Vagina (tissue), 2 donors: ENCODE results near the gene ANKLE2. TPM values are rescaled to one million over a fixed set of nuclear protein-coding genes. Genes with fewer than 3 reads are reported as not detected.

Experiments
- DNase-seq, 2 donors: peaks; one replicate each; pipeline ENCODE4 v3.0.0-alpha.2; 2017; ENCODE audit errors: extremely low spot score in 2 of 2
- H3K27ac ChIP-seq: fragments of 200-600 bp; sonication (generic); one replicate; pipeline ENCODE4 v1.5.1; 2019
- H3K27me3 ChIP-seq: fragments of 200-600 bp; sonication (generic); one replicate; pipeline ENCODE4 v1.5.1; 2019
- H3K36me3 ChIP-seq, 2 donors: fragments of 200-600 bp; sonication (generic); one replicate each; pipeline ENCODE4 v1.5.1; 2017 to 2019
- H3K4me1 ChIP-seq: fragments of 200-600 bp; sonication (generic); one replicate; pipeline ENCODE4 v1.5.1; 2019
- H3K4me3 ChIP-seq, 2 donors: fragments of 200-600 bp; sonication (generic); 1 replicate in 1 of 2; 2 replicates in 1 of 2; pipeline ENCODE4 v1.5.1; 2016 to 2019
- H3K9me3 ChIP-seq: fragments of 200-600 bp; sonication (generic); one replicate; pipeline ENCODE4 v1.5.1; 2019
- CTCF ChIP-seq, 3 experiments: fragments of 450-650 bp in 2 of 3; fragments of 200-600 bp in 1 of 3; sonication (generic) in 1 of 3; IDR thresholded peaks; one replicate each; pipeline ENCODE4 v1.5.1; 2017 to 2019; ENCODE audit warnings: antibody characterized with exemption in 3 of 3, mild to moderate bottlenecking in 2 of 3, moderate library complexity in 2 of 3
- POLR2A ChIP-seq, 2 donors: fragments of 450-650 bp; IDR thresholded peaks; one replicate each; pipeline ENCODE4 v1.6.1; 2017; ENCODE audit warnings: antibody characterized with exemption in 2 of 2, mild to moderate bottlenecking in 2 of 2, moderate library complexity in 2 of 2
- POLR2AphosphoS5 ChIP-seq, 2 donors: sonication (generic); formaldehyde crosslinking; IDR thresholded peaks; one replicate each; pipeline ENCODE4 v1.9.0; 2017; ENCODE audit warnings: antibody characterized with exemption in 2 of 2, mild to moderate bottlenecking in 2 of 2, low read depth in 1 of 2; ENCODE audit not compliant: insufficient read depth in 1 of 2
- intact Hi-C: fragments of 100-400 bp; cut with DNase I; formaldehyde crosslinking; loops from one replicate; pipeline ENCODE4 v1.15.1; 2023
- total RNA-seq: library from RNA; depleted of rRNA; stranded (reverse); fragments of >200 nt; gene quantifications from one replicate; pipeline ENCODE4 v1.2.3, GENCODE V29; 2016

ANKLE2 gene
- total RNA-seq, 1 donor from 2014 or later = 63.1 TPM

- no peak for DNase-seq
- H3K27me3 ChIP-seq = no peaks in the 10 kb centered on the region
- TF ChIP-seq POLR2A (IDR thresholded peaks at IDR 0.05) = no peak
- TF ChIP-seq CTCF (IDR thresholded peaks at IDR 0.05) = no peak
- TF ChIP-seq POLR2AphosphoS5 (IDR thresholded peaks at IDR 0.05; ENCODE audit: insufficient read depth in 1 of 2, low read depth in 1 of 2) = no peak
- peaks cover 0 to 83% of the 10 kb centered on the region in 2 donors for H3K36me3 ChIP-seq
- H3K9me3 ChIP-seq = no peaks in the 10 kb centered on the region
- no peak overlapping the region for H3K4me3 ChIP-seq
- H3K27ac ChIP-seq = no peak overlapping the region
- intact Hi-C loops = no loop called here
- no peaks in the 10 kb centered on the region for H3K4me1 ChIP-seq
Measured at GRCh38 chr12:132726386-132726785, 35.2 kb downstream of the ANKLE2 start.

GRCh38 chr12:132724506-132725241, 37.0 kb downstream of the ANKLE2 start:
- TF ChIP-seq POLR2AphosphoS5 (IDR thresholded peaks at IDR 0.05; ENCODE audit: insufficient read depth in 1 of 2, low read depth in 1 of 2) (no peak), CTCF (IDR thresholded peaks at IDR 0.05) (no peak)
- H3K36me3 ChIP-seq = peaks cover 0 to 71% of the 10 kb centered on the region in 2 donors

GRCh38 chr12:132723764-132724140, 37.9 kb downstream of the ANKLE2 start:
- no peaks in the 10 kb centered on the region for H3K27me3 ChIP-seq
- TF ChIP-seq CTCF (IDR thresholded peaks at IDR 0.05) = no peak
- no peaks in the 10 kb centered on the region for H3K4me1 ChIP-seq
- peaks cover 0 to 75% of the 10 kb centered on the region in 2 donors for H3K36me3 ChIP-seq
- no peak overlapping the region for H3K27ac ChIP-seq
- intact Hi-C loops = no loop called here
- H3K4me3 ChIP-seq = no peak overlapping the region
- DNase-seq = no peak
- H3K9me3 ChIP-seq = no peaks in the 10 kb centered on the region

More at GRCh38 chr12:132724506-132725241, 37.0 kb downstream of the ANKLE2 start:
- H3K9me3 ChIP-seq = no peaks in the 10 kb centered on the region
- intact Hi-C loops = no loop called here
- no peak for DNase-seq
- no peak overlapping the region for H3K4me3 ChIP-seq
- no peak overlapping the region for H3K27ac ChIP-seq
- H3K4me1 ChIP-seq = no peaks in the 10 kb centered on the region
- no peaks in the 10 kb centered on the region for H3K27me3 ChIP-seq

- H3K27ac ChIP-seq = no peak overlapping the region
- H3K36me3 ChIP-seq = peaks cover 0 to 71% of the 10 kb centered on the region in 2 donors
- H3K4me3 ChIP-seq = no peak overlapping the region
- intact Hi-C loops = no loop called here
- DNase-seq = no peak
- no peak for TF ChIP-seq POLR2A (IDR thresholded peaks at IDR 0.05)
- no peak for TF ChIP-seq CTCF (IDR thresholded peaks at IDR 0.05)
- TF ChIP-seq POLR2AphosphoS5 (IDR thresholded peaks at IDR 0.05; ENCODE audit: insufficient read depth in 1 of 2, low read depth in 1 of 2) = no peak
- no peaks in the 10 kb centered on the region for H3K4me1 ChIP-seq
- H3K9me3 ChIP-seq = no peaks in the 10 kb centered on the region
- H3K27me3 ChIP-seq = no peaks in the 10 kb centered on the region
Measured at GRCh38 chr12:132723015-132723763, 38.4 kb downstream of the ANKLE2 start.
